Nephron progenitor cell (in vitro differentiated cells): ENCODE results near the gene COA7.

Source experiments
- DNase-seq: peaks from one replicate; pipeline ENCODE4 v3.0.0; 2021
- H3K27ac Mint-ChIP-seq: 2 replicates; pipeline ENCODE4 v1.8.0; 2021; ENCODE audit warnings: mild to moderate bottlenecking, moderate library complexity, mixed read lengths
- H3K27me3 Mint-ChIP-seq: 2 replicates; pipeline ENCODE4 v1.8.0; 2021; ENCODE audit warnings: mild to moderate bottlenecking, low read depth, mixed read lengths; ENCODE audit not compliant: poor library complexity
- H3K36me3 Mint-ChIP-seq: 2 replicates; pipeline ENCODE4 v1.8.0; 2021; ENCODE audit warnings: low read depth, mixed read lengths
- H3K4me1 Mint-ChIP-seq: 2 replicates; pipeline ENCODE4 v1.8.0; 2021; ENCODE audit warnings: mixed read lengths
- H3K4me3 Mint-ChIP-seq: 2 replicates; pipeline ENCODE4 v1.8.0; 2021; ENCODE audit warnings: mild to moderate bottlenecking, moderate library complexity, mixed read lengths
- H3K9me3 Mint-ChIP-seq: 2 replicates; pipeline ENCODE4 v1.8.0; 2021; ENCODE audit warnings: mild to moderate bottlenecking, moderate library complexity, mixed read lengths
- TF ChIP-seq, protein P1 (sequence below): fragments of 200-600 bp; sonication (generic); IDR thresholded peaks from 2 replicates; pipeline ENCODE4 v1.5.0; 2021; ENCODE audit warnings: antibody characterized with exemption

COA7 gene

DNA sequence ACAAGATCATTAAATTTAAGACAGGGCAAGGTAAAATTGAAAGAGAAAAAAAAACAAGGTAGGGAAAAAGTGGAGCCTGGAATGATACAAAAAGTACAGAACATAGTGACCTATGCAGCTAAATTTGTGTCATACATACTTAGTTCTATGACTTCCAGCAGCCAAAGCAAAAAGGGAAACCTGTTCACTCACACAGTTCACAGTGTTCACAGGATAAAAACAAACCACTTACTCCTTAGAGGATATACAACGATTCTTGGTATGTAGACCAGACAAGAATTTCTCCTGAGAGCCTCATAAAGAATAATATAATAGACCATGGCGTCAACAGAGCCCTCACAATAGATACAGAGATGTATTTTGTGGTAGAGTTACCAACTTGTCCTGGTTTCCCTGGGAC lies 27.5 kb downstream of the COA7 start:
- Mint-ChIP-seq H3K36me3 (no peaks in the 10 kb centered on the region), H3K4me3 (no peak overlapping the region), H3K4me1 (peaks cover 20% of the 10 kb centered on the region), H3K9me3 (no peaks in the 10 kb centered on the region), H3K27me3 (no peaks in the 10 kb centered on the region), H3K27ac (no peak overlapping the region)
- TF ChIP-seq, protein P1, sequence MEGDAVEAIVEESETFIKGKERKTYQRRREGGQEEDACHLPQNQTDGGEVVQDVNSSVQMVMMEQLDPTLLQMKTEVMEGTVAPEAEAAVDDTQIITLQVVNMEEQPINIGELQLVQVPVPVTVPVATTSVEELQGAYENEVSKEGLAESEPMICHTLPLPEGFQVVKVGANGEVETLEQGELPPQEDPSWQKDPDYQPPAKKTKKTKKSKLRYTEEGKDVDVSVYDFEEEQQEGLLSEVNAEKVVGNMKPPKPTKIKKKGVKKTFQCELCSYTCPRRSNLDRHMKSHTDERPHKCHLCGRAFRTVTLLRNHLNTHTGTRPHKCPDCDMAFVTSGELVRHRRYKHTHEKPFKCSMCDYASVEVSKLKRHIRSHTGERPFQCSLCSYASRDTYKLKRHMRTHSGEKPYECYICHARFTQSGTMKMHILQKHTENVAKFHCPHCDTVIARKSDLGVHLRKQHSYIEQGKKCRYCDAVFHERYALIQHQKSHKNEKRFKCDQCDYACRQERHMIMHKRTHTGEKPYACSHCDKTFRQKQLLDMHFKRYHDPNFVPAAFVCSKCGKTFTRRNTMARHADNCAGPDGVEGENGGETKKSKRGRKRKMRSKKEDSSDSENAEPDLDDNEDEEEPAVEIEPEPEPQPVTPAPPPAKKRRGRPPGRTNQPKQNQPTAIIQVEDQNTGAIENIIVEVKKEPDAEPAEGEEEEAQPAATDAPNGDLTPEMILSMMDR, result no peak
- no peak for DNase-seq

GRCh38 chr1:52669696-52670095 lies 28.5 kb downstream of the COA7 start:
- peaks cover 23% of the 10 kb centered on the region for H3K4me1 Mint-ChIP-seq

DNA sequence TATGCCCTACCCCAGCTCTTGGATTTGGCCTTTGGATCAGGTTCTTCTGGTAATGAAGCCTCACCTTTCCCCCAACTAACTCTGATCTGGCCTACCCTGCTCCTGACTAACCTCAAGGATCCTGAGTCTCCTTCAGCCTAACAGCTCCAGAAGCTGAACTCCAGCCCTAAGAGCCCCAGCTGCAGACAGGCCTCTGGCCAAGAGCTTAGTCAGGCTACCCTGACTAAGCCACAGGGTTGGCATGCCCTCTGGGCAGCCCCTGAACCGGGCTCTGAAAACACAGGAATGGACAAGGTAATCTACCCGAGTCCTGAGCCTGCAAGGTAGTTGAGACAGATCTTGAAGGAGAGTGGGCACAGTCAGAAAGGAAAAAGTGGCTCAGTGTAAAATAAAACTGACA lies 29.4 kb downstream of the COA7 start:
- TF ChIP-seq, protein P1, result no peak
- Mint-ChIP-seq H3K4me1 (peaks cover 21% of the 10 kb centered on the region), H3K27me3 (no peaks in the 10 kb centered on the region), H3K4me3 (no peak overlapping the region), H3K36me3 (no peaks in the 10 kb centered on the region), H3K27ac (no peak overlapping the region), H3K9me3 (no peaks in the 10 kb centered on the region)
- DNase-seq, result no peak

More at GRCh38 chr1:52669696-52670095, 28.5 kb downstream of the COA7 start:
- no peaks in the 10 kb centered on the region for H3K36me3 Mint-ChIP-seq
- no peak for DNase-seq
- no peak overlapping the region for H3K4me3 Mint-ChIP-seq
- TF ChIP-seq, protein P1, result no peak
- peak overlapping the region; percentile 7 for H3K27ac Mint-ChIP-seq
- no peaks in the 10 kb centered on the region for H3K27me3 Mint-ChIP-seq
- no peaks in the 10 kb centered on the region for H3K9me3 Mint-ChIP-seq

DNA sequence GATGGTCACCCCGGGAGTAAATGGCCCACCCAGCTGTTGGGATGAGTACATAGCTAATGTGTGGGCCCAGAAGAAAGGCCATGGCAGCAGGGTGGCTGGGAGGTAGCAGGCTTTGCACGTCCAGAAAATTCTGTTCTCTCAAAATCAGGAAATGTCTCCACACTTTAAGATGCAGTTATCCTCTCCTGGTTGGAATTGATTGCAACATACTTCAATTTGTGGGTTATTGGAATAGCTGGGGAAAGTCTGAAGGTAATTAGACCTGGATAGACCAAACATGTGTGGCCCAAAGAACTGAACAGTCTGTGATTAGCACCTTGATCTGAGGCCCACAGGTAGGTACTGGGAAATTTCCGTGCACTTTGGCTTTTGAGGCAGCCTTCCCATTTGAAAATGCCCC lies 30.2 kb downstream of the COA7 start:
- TF ChIP-seq, protein P1, result no peak
- Mint-ChIP-seq H3K9me3 (no peaks in the 10 kb centered on the region), H3K36me3 (no peaks in the 10 kb centered on the region), H3K27me3 (no peaks in the 10 kb centered on the region), H3K27ac (no peak overlapping the region), H3K4me3 (no peak overlapping the region), H3K4me1 (peaks cover 24% of the 10 kb centered on the region)
- no peak for DNase-seq

DNA sequence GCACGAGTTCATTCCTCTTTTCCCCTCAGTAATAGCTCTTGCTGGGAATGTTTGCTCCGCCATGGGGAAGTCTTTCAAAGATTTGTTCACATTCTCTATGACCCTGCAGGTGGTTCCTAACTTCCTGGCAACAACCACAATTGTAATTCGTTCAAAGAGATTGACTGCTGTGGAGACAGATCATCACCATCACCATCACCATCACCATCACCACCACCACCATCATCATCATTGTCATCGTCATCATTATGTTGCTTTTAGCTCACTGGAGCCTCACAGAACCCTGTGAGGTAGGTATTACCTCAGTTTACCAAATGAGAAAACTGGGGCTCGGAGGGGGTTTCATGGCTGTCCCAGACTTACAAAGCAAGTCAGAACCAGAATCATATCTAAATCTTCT lies 30.9 kb downstream of the COA7 start:
- Mint-ChIP-seq H3K4me1 (peaks cover 29% of the 10 kb centered on the region), H3K4me3 (no peak overlapping the region), H3K27me3 (no peaks in the 10 kb centered on the region), H3K36me3 (no peaks in the 10 kb centered on the region), H3K27ac (no peak overlapping the region), H3K9me3 (no peaks in the 10 kb centered on the region)
- no peak for DNase-seq
- TF ChIP-seq, protein P1, result no peak

- no peak for DNase-seq
- Mint-ChIP-seq H3K27ac (no peak overlapping the region), H3K4me1 (peaks cover 42% of the 10 kb centered on the region), H3K9me3 (no peaks in the 10 kb centered on the region), H3K27me3 (no peaks in the 10 kb centered on the region), H3K36me3 (no peaks in the 10 kb centered on the region), H3K4me3 (no peak overlapping the region)
- TF ChIP-seq, protein P1, result no peak
These were observed 32.9 kb downstream of the COA7 start for GRCh38 chr1:52665006-52665941.
